DMS153 treated with DMSO at 0.1 percent for 48 hours (cell line): ENCODE data around the gene CEACAM20.
"Not testable (repeated sequence)": the region's sequence is repeated elsewhere in the genome, so short reads cannot be mapped to it uniquely, and the experiment has no call there.

Experiments used
- DNase-seq: peaks from one replicate; lab custom pipeline; 2025; ENCODE audit not compliant: unreplicated experiment; lab: John Stamatoyannopoulos, UW

Gene CEACAM20

GRCh38 chr19:44549507-44549906 is 20.0 kb upstream of the CEACAM20 start:
- DNase-seq, result no peak

- no peak for DNase-seq
Measured at GRCh38 chr19:44548736-44549135, 19.3 kb upstream of the CEACAM20 start.

DNA sequence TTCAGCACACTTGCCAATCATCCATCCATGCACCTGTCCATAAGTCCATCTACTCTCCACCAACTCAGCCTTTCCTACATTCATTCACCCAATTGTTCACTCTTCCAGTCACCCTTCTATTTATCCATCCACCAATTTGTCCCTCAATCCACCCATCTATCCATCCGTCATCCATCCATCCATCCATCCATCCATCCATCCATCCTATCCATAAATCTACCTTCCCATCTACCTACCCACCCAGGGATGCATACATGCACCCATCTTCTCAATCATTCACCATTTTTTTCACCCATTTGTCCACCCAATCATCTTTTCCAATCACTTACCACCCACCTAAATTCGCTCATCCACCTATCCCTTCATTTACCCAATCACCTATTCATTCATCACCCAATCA is 14.6 kb upstream of the CEACAM20 start:
- no peak for DNase-seq

- no peak for DNase-seq
Measured at GRCh38 chr19:44542671-44543070, 13.2 kb upstream of the CEACAM20 start.

GRCh38 chr19:44540736-44541135 is 11.3 kb upstream of the CEACAM20 start:
- no peak for DNase-seq

GRCh38 chr19:44539991-44540390 is 10.5 kb upstream of the CEACAM20 start:
- no peak for DNase-seq

DNA sequence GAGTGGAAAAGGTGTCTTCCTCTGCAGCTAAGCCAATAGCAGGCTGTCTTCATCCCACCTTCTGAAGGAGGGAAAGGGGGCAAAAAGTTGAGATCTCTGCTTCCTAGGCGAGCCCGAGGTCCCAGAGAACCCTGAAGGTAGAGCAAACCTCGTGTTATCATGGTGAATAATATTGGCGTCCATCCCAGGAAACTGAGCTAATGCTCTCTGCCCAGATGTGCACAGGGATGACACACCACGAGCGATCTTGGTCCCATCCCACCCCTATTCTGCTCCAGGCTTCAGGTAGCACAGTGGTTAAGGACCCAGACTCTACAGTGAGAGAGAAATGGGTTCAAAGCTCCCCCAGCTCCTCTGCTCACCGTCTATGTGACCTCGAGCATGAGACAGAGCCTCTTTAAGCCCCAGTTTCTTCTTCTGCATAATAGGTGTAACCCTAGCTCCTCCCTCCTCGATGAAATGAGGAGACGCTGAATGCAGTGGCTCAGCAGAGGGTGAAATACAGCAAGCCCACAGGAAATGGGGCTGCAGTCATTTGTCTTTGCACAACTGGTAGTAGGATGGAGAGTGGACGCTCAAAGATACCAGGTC is 9.9 kb upstream of the CEACAM20 start:
- DNase-seq, result no peak

DNA sequence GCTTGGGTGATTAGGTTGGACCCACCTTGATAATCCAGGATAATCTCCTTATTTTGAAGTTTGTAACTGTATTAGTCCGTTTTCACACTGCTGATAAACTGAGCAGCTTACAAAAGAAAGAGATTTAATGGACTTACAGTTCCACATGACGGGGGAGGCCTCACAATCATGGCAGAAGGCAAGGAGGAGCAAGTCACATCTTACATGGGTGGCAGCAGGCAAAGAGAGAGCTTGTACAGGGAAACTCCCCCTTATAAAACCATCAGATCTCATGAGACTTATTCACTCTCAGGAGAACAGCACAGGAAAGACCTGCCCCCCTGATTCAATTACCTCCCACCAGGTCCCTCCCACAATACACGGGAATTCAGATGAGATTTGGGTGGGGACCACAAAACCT is 5.9 kb upstream of the CEACAM20 start:
- DNase-seq, result not testable (repeated sequence)

DNA sequence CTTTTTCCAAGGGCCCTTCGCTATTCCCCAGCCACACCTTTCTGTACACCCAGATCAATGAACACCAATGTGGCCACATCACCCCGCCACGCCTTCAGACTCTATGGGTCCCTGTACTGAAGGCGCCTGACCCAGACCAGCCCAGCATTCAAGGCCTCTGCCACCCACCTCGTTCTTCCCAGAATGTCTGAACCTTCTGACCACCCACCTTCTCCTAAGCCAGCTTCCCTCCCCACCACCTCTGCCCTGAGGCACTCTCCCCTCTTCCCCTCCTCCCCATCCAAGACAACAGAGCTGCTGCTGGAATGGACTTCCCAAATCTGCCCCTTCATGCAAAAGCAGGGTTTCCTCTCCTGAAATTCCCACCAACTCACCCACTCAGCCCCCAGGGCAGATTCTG is 3.3 kb upstream of the CEACAM20 start:
- no peak for DNase-seq

DNA sequence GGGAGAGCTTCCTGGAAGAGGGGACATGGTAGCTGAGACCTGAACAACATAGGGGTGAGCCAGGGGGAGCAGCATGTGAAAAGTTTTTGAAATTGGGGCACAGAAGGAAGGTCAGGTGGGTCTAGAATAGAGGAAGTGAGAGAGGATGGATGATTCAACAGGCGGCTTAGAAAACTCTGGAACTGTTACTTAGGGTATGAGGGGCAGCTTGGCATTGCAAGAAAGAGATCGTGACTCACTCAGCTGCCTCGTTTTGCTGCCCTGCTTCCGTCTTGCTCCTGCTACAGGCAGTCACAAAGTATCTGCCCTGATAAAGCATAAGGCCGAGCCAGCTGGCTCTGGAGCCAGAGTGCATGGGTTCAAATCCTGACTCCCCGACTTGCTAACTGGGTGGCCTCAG is 1.3 kb upstream of the CEACAM20 start:
- DNase-seq, result no peak

- DNase-seq, result no peak
Measured at GRCh38 chr19:44527554-44527953, 1.9 kb downstream of the CEACAM20 start.

DNA sequence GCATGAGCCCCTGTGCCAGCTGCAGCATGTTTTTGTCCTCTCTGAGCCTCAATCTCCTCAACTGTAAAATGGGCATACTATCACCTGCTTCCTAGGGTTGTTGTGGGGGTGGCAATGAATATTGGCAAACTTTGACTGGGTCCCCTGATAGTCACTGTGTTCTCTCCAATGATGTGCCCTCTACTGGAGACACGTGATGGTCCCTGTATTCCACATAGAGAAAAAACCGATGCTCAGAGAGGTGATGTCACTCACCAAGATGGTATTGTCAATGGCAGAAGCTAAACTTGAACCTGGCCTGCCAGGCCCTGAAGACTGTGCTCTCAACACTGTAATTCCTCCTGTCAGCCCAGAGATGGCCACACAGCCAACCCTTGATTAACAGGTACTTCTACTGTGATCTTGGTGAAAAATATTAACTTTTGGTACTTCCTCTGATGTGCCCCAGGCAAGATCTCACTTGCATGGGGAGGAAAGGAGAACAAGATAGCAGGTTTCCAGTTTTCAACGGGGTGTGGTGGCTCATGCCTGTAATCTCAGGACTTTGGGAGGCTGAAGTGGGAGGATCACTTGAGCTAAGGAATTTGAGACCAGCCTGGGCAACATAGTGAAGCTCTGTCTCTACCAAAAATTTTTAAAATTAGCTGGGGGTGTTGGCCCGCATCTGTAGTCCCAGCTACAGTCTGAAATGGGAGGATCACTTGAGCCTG is 3.6 kb downstream of the CEACAM20 start:
- DNase-seq, result no peak

DNA sequence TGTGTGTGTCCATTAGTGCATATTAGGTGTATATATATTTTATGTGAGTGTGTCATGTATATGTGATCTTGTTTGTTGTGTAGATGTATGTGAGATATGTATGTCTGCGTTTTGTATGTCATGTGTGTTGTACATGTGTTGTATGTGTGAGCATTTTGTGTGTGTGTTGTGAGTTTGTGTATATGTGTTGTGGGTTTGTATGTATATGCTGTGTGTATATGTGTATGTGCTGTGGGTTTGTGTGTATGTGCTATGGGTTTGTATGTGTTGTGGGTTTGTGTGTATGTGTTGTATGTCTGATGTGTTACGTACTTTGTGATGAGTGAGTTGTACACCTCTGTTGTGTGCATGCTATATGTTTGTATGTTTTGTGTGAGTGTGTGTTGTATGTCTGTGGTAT is 8.1 kb downstream of the CEACAM20 start:
- DNase-seq, result no peak

DNA sequence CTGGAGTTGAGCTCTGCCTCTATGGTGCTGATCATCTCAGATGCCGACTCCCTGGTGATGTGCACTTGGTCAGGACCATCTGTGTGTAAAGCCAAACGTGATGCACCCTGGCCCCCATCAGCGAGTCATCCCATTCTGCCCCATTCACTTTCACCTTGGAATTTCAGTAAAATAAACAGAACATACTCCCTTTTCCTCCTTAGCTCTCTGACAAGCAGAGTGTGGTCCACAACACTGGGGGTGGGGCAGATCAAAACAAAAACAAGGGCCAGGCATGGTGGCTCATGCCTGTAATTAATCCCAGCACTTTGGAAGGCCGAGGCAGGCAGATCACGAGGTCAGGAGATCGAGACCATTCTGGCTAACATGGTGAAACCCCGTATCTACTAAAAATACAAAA is 12.3 kb downstream of the CEACAM20 start:
- no peak for DNase-seq

DNA sequence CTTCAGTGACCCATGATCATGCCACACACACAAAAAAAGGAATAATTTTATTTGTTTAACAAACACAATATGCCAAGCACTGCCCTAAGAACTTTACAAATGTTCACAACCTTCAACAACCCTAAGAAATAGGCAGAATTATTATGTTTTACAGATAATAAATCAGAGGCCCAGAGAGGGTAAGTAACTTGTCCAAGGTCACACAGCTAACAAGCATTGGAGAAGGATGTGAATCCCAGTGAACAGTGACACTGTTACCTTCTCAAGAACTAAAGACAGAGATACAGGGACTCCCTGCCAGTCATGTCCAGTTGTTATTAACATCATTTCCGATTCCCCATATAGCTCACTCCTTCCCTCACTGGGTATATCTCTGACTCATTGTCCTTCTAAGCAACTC is 13.6 kb downstream of the CEACAM20 start:
- no peak for DNase-seq

DNA sequence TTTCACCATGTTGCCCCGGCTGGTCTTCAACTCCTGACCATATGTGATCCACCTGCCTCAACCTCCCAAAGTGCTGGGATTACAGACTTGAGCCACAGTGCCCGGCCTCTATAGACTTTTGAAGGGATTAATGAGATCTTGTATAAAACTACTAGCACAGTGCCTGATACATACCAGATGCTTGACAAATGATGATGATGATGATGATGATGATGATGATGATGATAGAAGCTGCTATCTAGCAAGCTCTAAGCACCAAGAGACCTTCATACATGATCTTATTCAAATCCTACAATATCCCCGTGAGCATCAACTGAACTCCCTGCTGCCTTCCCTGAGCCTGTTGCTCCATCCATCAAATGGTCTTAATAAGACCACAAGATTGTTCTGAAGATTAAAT is 14.4 kb downstream of the CEACAM20 start:
- no peak for DNase-seq

DNA sequence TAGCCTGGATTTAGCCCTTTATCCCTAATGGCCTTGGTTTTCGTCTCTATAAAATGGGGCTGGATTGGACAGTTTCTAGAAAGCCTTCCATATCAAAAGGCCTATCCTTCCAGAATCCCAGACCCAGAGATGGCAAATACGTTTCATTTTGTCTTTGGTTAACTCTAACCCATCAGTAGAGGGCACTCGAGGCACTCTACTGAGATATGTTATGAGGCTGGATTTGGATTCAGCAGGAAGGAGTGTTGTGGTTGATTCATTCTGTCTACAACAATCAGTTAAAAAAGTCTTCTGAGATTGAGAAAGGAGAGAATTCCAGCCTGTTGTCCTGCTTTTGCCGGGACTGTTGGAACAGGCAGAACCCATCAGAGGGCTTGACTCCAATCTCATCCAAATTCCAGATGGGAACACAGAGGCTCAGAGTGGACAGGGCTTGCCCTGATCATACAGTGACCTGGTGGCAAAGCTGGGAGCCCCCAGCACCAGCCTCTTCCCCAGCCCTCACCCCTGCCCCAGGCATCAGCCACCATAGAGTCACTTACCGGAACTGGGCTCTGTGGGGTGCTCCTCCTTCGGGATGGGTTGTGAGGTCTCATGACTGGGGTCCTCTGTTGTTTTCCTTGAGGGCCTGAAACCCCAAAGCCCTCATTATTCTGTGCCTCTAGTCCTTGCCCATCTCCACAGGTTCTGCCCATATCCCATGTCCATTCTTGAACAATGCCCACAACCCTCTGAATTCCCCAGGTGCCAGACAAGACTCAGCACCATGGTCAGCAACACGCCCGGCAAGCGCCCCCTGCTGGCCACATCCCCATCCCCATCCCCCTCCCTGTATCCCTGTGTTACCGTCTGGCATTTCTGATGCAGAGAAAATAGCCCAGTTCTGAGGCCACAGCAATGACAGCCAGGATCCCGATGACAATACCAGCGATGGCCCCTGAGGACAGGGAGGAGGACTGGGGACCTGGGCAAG is 16.9 kb downstream of the CEACAM20 start:
- DNase-seq, result no peak

GRCh38 chr19:44509478-44509877 is 20.0 kb downstream of the CEACAM20 start:
- no peak for DNase-seq

- peak; percentile 96 for DNase-seq
Measured at GRCh38 chr19:44499962-44500949, 29.2 kb downstream of the CEACAM20 start, which contains the start of gene ZNF180. Gene ZNF180 (minus strand): TSS chr19:44500522. CDS start chr19:44497334, 3,188 bp downstream.

DNA sequence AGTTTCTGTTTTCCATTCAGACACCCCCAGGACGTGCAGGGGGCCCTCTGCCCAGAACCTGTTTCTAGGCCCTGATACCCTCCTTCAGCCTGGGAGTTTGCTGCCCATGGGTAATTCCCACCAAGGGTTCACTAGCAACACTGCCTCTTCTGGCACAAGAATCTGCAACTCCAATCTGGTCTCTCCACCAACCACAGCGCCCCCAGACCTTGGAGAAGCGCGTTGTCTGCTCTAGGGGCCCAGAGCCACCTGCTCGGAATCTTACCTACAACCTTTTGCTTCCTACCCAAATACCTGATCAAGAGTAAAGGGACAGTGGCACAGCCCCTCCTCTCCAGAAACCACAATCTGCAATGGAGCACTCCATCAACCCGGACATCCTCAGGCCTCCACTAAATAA is 29.9 kb downstream of the CEACAM20 start:
- DNase-seq, result no peak

DNA sequence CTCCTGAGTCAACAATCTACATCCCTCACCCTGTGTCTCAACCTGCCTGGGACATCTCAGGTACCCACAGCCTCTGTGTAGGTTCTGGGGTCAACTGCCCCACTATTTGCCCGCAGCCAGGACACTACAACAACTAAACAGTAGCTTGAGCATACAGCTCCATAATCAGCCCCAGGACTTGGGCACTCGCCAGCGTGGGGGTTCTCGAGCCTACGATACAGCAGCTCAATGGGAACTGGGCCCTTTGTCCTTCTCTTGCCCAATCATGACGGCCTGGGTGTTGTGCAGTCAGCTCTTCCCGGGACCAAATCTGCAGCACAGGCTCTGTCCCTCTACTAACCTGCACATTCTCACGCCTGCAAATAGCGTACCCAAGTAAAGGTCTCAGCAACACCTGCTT is 30.5 kb downstream of the CEACAM20 start:
- DNase-seq, result no peak
